ENCODE results near the gene SEMA6B.

The SEMA6B gene

GRCh38 chr19:4559569-4559968 lies at the start of gene SEMA6B:
SEMA6B (minus strand) TSS chr19:4559684; CDS start chr19:4558457, 1,227 bp downstream.
- no peak within 1 kb of the TSS for H3K4me3 ChIP-seq (ENCODE audit: control insufficient read depth, low read depth, low read length)
- TF ChIP-seq, protein P1, sequence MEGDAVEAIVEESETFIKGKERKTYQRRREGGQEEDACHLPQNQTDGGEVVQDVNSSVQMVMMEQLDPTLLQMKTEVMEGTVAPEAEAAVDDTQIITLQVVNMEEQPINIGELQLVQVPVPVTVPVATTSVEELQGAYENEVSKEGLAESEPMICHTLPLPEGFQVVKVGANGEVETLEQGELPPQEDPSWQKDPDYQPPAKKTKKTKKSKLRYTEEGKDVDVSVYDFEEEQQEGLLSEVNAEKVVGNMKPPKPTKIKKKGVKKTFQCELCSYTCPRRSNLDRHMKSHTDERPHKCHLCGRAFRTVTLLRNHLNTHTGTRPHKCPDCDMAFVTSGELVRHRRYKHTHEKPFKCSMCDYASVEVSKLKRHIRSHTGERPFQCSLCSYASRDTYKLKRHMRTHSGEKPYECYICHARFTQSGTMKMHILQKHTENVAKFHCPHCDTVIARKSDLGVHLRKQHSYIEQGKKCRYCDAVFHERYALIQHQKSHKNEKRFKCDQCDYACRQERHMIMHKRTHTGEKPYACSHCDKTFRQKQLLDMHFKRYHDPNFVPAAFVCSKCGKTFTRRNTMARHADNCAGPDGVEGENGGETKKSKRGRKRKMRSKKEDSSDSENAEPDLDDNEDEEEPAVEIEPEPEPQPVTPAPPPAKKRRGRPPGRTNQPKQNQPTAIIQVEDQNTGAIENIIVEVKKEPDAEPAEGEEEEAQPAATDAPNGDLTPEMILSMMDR (IDR thresholded peaks at IDR 0.05; ENCODE audit: control insufficient read depth, insufficient read depth, low read depth, low read length, missing control alignments): no peak
- DNase-seq (ENCODE audit: low read depth): no peak

DNA sequence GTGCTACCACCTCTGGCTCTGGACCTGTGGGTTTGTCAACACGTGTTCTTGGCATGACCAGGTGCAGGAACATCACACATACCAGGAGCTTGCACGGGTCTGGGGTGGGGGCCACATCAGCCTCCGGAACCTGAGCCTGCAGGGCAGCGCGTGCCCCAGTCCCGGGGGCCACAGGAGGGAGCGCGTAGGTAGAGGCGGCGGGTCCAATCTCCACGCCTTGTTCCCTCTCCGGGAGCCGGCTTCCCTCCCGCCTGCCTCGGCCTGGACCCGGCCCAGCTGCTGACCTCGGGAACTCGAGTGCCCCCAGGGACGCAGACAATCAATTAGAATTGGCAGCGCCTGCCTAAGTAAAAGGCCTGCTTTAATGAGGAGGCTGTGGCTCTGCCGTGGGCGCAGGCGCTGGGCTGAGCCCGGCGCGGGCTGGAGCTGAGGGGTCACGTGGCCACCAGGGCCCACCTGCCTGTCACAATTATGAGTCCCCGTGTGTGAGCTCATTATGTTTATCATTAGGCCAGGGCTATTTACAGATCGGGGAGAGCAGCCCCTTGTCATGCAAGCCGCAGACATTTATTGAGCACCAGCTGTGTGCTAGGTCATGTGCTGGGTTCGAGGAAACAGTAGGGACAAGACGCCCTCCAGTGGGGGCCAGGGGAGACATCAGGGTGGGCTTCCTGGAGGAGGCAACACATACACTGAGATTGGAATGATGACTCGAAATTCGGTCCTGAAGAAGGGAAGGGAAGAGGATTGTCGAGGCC lies 47.6 kb upstream of the SEMA6B start:
- H3K4me3 ChIP-seq (ENCODE audit: control insufficient read depth, low read depth, low read length): no peak overlapping the region

DNA sequence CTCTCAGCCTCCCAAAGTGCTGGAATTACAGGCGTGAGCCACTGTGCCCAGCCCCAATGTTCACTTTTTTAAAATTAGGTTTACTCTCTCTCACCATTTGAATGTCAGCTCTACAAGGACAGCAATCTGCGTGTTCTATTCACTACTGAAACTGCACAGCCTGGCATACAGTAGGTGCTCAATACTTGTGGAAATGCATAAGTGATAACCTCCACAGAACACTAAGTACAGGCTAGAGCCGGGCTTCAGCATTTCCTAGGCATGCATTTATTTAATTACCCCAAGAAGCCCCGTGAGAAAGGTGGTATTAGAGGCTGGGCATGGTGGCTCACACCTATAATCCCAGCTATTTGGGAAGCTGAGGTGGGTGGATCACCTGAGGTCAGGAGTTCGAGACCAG lies 46.7 kb upstream of the SEMA6B start:
- TF ChIP-seq, protein P1 (IDR thresholded peaks at IDR 0.05; ENCODE audit: control insufficient read depth, insufficient read depth, low read depth, low read length, missing control alignments): no peak
- no peak for DNase-seq (ENCODE audit: low read depth)
- no peak overlapping the region for H3K4me3 ChIP-seq (ENCODE audit: control insufficient read depth, low read depth, low read length)

More for the DNA sequence above, 47.6 kb upstream of the SEMA6B start:
- TF ChIP-seq, protein P1 (IDR thresholded peaks at IDR 0.05; ENCODE audit: control insufficient read depth, insufficient read depth, low read depth, low read length, missing control alignments): no peak
- DNase-seq (ENCODE audit: low read depth): no peak

GRCh38 chr19:4604912-4605311 lies 45.4 kb upstream of the SEMA6B start:
- no peak for DNase-seq (ENCODE audit: low read depth)
- TF ChIP-seq, protein P1 (IDR thresholded peaks at IDR 0.05; ENCODE audit: control insufficient read depth, insufficient read depth, low read depth, low read length, missing control alignments): no peak

GRCh38 chr19:4602915-4603314 lies 43.4 kb upstream of the SEMA6B start:
- no peak for DNase-seq (ENCODE audit: low read depth)
- no peak overlapping the region for H3K4me3 ChIP-seq (ENCODE audit: control insufficient read depth, low read depth, low read length)
- TF ChIP-seq, protein P1 (IDR thresholded peaks at IDR 0.05; ENCODE audit: control insufficient read depth, insufficient read depth, low read depth, low read length, missing control alignments): no peak

More at GRCh38 chr19:4604912-4605311, 45.4 kb upstream of the SEMA6B start:
- no peak overlapping the region for H3K4me3 ChIP-seq (ENCODE audit: control insufficient read depth, low read depth, low read length)

GRCh38 chr19:4602173-4602788 lies 42.8 kb upstream of the SEMA6B start:
- TF ChIP-seq, protein P1 (IDR thresholded peaks at IDR 0.05; ENCODE audit: control insufficient read depth, insufficient read depth, low read depth, low read length, missing control alignments): no peak
- no peak for DNase-seq (ENCODE audit: low read depth)
- H3K4me3 ChIP-seq (ENCODE audit: control insufficient read depth, low read depth, low read length): no peak overlapping the region
